ENCODE data around the gene RNF121.

The RNF121 gene

DNA sequence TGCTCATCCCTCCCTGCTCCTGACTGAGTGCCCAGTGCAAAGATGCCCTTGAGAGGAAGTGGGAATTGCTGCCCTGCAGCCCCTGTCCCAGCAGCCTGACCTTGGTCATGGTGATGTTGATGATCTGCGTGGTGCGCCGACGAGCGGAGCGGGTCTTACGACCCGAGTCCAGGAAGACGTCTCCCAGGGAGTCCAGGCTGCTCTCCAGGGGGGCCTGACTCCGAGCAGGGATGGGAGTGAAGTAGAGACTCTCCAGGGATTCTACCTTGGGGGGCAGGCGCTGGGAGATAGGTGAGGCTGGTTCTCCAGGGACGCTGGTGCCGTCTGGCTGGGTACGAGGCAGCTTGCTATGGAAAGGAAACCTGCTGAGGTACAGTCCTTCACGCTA, 78.2 kb downstream of the RNF121 start:
- no peak for DNase-seq

DNA sequence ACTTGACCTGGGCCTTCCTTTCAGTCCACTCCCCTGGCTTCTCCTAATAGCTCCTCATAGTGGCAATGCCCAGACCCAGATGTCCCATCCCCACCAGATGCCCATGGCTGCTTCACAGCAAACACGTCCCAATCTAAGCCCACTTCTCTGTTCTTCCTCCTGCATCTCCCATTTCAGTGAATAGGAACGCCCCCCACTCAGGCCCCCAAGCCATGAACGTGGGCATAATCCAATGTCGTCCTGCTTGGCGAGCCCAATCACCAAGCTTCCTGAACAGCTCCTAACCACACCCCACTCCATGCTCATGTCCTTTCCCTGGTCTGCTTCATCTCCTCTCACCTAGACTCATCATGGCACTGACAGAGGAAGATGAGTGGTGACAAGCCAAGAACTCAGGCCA, 78.7 kb downstream of the RNF121 start:
- DNase-seq = no peak

DNA sequence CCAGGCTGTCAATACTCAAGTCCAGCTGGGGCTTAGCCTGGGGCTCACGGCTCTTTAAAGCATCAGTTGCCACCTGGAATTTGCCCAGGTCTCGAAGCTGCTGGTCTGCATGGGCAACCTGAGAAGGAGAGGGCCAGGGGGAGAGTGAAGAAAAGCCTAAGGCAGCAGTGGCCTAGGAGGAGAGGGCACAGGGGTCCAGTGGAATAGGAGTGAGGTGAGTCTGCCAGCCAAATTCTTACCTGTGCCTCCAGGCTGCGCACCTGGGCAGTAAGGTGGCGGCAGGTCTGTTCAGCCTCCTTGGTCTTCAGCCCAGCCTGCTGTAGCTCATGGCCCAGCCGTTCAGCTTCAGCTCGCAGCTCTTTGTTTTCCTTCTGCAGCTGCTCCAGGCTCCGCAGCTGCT, 79.9 kb downstream of the RNF121 start:
- no peak for DNase-seq

DNA sequence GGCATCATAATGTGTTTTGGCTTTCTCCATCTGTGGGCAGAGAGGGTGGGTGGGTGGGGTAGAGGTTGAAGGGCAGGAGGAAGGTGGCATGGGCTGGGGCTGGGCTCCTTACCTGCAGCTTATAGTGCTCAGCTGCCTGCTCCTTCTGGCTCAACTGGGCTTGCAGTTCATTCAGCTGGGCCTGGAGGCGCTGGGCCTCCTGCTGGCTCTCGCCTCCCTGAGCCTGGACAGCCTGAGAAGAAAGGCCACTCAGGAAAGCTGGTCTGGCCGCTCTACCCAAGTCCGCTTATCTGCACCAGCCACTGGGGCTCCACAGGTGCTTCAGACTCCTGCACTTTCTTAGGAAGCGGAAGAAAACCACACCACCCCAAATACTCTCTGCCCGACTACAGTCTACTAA, 80.3 kb downstream of the RNF121 start:
- DNase-seq = no peak

DNA sequence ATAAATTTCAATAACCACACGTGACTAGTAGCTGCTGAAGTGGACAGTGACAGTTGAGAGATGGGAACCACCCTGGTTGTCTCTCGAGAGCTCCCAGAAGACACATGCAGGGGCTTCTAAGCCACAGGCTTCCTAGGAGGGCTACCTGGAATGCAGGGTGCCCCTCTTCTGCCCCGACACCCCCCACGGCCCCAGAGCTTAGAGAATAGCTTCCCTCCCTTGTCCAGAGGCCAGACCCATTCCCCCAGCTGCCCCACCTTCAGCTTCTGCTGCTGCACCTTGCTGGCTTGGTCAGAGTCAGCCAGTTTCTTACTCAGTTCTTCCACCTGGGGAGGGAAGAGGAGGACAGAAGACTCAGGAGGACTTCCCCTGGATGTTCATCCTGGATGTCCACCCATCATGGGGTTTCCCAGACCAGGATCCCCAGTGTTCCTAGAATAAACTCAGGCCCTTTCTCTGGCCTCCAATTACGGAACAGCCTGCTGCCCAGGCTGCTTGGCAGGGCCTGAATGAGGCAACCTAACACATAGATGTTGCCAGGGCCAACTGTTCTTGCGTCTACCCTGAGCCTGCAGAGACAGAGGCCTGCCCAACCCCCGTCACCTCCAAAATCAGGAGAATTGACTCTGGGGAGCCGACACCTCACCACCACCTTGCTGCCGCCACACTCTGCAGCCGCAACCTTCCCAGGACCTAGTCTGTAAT, 81.8 kb downstream of the RNF121 start:
- peak in 1 of 2 donors; percentile 21 for DNase-seq

DNA sequence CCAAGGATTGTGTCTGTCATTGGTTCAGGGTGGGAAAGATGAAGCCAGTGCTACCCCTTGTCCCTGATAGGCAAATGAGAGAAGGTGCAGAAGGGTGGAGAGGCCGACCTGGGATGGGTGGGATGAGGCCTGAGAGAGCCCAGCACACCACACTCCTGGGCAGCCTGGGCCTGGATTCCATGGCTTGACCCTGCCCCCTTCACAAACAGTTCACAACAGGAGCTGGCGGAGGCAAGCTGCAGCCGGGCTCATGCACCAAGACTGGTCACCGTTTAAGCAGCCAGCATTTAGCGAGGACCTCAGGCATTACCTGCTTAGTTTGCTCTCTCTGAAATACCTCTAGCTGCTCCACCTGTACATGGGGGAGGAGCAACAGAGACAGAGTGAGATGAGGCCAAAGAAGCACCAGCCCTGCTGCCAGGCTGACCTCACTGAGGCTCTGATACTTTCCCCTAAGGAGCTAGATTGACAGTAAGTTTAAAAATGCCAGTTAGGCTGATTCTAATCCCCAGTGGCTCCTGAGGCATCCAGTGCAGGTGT, 83.3 kb downstream of the RNF121 start:
- no peak for DNase-seq

DNA sequence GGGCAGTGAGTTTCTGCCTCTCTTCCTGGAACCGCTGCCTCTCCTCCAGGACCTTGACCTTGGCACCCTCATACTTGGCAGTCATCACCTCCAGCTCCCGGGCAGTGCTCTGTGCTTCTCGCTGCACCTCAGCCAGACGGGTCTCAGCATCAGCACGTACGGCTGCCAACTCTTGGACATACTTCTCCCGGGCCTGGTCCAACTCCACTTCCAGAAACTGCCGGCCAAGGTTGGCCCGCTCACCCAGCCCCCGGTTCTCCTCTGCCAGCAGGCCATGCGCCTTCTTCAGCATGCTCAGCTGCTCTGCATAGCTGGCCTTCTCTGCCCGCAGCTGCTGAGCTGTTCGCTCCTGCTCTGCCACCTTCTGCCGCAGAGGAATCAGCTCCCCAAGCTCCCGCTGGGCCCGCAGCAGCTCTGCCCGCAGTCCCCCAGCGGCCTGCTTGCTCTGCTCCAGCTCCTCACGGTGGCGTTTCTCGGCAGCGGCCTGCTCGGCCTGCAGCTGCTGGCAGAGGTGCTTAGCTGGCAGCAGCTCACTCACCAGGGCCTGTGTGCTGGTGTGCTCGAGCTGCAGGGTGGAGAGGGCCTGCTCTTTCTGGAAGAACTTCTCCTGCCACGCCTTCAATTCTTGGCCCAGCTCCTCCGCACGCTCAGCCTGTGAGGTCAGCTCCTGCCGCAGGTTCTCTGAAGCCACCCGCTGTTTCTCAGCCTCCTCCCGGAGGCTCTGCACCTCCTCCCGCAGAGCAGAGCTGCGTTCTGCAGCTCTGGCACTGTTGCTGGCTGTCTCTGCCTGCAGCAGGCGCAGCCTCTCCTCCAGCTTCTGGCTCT, 84.3 kb downstream of the RNF121 start:
- peak; percentile 52 to 76 for DNase-seq

DNA sequence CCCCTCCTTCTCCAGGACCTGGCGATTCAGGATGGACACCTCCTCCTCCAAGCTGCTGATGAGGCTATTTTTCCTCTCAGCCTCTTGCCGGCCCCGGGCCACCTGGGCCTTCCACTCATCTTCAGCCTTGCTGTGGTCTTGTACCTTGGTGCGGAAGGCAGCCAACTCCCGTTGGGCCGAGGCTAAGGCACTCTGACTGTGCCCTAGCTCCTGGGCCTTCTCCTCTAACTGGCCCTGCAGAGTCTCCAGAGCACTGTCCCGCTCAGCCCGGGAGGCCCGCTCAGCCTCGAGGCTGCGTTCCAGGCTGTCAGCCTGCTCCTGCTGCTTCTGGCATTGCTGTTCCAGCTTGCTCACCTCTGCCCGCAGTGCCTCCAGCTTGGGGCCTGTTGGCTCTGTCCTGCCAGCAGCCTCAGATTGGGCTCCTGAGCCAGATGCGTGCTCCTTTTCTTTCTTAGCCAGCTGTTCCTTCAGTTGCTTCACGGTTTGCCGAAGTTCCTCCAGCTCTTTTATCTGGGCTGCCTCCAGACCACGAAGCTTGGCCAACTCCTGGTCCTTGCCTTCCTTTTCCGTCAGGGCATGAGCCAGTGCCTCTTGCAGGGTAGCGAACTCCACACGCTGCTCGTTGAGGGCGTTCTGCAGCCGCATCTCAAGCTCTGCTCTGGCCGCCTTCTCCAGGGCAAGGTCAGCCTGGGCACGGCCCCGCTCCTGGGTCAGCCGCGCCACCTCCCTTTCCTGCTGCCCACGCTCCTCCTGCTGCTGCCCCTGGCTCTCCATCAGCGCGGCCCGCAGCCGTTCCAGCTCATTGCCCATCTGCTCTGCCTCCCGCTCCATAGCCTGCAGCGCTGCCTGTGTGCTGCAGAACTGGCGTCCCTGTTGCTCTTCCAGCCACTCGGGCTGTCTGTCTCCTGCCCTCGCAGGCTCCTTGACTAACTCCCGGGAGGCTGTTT, 85.2 kb downstream of the RNF121 start:
- DNase-seq = no peak

DNA sequence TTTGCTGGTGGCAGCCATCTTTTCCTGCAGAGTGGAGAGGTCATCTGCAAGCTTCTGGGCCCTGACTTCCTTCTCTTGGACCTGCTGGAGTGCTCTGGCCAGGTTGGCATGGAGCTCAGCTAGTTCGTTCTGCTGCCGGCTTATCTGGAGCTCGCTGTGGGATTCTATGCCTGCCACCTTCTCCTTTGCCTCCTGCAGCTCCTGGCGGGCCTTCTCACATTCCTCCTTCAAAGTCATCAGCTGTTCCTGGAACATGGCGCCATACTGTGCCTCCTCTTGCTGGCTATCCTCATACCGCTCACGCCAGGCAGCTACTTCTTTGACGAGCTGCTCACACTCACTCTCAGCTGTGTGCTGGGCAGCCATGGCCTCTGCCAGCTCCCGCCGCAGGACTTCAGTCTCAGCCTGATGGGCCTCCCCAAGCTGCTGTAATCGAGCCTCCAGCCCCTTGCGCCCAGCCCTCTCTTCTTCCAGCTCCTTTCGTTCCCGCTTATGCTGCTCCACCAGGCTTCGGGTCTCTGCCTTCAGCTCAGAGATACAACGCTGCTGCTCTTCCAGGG, 86.0 kb downstream of the RNF121 start:
- no peak for DNase-seq

DNA sequence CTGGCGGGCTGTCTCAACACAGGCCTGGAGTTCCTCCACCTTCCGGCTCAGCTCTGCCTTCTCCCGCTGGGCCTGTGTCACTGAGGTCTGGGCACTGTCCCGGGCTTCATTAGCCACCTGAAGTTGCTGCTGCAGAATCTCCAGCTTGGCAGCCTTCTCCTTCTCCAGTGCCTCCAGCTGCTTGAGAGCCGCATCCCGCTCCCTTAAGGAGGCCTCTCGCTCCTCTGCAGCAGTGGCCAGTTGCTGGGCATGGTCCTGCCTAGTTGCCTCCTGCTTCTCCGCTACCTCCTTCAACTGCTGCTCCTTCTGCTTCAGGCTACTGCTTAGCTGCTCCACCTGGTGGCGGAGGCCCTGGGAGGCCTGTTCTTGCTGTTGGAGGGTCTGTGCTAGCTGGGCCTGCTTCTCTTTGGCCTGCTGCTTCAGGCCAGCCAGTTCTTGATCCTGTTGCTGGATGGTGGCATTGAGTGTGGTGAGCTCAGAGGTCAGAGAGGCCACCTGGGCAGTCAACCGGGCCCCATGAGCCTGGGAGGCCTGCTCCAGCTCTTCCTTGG, 86.7 kb downstream of the RNF121 start:
- DNase-seq = no peak

DNA sequence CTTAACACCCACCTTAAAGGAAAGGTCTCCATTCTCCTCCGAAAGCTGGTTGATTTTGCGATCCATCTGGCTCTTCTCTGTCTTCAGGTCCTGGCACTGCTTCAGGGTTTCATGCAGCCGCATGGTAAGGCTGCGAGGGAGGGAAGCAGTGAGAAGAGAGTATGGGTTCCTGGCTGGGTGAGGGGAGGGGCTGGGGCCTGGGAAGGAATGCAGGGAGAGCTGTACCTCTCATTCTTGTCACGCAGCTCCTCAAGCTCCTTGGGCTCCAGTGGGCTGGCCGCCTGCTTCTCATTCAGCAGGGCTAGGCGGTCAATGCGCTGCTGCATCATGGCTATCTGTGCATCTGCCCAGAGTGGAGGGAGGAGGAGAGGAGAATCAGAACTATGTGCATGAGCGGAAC, 89.3 kb downstream of the RNF121 start:
- DNase-seq = no peak

DNA sequence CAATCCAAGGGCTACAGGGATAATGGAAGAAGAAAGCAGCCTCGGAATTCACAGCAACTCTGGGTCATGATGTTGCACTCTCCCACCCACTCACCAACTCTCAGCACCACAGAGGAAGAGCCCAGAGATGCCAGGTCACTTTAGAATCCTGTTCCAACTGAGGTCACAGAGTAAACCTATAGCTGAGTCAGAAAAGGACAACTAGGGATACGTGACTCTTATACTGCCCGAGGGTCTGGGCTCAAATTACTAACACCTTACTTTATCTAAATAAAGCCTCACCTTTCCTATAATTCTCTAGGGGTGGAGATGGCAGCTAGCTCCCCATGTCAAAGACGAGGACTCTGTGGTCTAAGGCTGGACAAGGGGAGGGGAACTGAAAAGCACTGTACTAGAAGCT, 94.5 kb downstream of the RNF121 start:
- DNase-seq = no peak

DNA sequence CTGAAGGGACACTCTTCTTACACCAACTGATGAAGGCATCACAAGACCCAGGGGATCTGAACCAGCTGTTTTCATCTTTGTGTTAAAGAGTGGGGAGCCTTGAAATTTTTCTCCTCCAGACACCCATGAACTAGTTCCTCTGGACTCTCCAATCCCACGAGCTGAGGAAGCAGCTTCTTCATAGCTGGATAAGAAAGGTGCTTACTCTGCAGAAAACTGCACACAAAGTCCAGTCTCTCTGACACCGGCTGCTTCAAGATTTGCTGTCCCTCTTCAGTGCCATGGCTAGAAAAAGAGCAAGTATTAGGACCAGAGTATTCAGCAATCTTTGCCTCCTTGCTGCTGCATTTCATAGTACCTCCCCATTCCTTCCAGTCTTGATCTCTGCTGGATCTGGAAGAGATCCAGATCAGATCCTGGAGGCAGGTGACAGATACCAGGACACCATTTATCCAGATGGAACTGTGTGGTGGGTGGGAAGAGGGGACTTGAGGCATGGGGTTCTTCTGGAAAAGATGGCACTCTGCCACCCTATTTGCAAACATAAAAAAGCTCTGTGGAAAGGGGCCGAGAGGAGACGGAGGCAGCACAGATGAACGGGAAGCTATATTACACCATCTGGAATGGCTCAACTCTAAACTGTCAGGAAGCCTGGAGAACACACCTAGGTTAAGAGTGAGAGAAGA, 95.4 kb downstream of the RNF121 start:
- DNase-seq = no peak

DNA sequence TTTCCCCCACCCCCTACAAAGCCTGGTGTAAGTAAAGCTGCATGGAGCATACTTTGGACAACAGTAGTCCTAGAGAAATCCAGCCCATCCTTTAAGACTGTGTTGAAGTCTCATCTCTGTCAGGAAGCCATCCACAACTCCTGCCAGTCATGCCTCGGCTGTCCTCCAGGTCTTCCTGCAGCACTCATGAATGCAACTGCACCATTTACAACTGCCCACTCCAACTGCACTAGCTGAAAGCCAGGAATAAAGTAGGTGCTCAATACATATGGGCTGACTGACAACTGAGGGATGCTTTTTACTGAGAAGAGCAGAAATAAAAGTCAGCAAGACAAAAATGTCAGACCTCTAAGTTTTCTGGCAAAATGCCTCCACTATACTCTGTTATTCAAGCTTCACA, 97.2 kb downstream of the RNF121 start:
- DNase-seq = no peak

DNA sequence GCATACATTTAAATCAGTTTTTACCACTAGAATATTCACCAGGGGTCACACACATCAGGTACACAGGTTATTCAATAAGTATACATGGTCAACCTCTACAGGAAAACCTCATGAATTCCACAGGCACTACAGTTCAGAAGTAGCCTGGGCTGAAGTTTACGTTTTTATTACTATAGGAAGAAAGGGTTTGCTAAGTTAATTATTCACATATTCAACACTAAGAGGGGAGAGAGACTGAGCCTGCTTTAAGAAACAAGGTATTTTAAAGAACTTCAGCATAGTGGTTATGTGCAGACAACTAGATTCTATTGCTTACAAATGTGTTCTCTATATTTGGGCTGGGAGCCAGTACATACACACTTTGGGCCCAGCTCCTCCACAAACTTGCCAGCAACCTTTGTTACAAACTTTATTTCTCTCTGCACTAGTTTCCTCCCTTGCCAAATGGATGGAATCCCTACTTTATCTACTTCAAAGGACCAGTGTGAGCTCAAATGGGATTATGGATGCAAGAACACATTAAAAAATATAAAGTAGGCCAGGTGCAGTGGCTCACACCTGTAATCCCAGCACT, 101.7 kb downstream of the RNF121 start:
- DNase-seq = no peak

DNA sequence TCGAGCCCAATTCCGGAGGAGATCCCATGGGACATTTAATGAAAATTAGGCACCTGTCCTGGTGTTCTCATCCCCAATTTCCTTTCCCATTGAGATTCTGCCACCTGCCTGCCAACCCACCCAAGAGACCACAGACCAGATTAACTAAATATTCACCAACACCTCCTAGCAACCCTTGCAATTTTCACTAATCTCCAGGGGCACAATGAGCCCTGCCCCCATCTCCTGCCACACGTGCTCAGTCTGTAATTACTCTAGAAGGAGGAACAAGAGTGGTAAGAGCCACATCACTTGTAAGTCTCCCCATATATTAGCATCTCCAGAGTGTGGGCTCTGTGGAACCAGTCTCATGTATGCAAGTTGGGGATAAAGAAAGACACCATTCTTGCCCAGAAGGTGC, 107.8 kb downstream of the RNF121 start:
- DNase-seq = no peak

DNA sequence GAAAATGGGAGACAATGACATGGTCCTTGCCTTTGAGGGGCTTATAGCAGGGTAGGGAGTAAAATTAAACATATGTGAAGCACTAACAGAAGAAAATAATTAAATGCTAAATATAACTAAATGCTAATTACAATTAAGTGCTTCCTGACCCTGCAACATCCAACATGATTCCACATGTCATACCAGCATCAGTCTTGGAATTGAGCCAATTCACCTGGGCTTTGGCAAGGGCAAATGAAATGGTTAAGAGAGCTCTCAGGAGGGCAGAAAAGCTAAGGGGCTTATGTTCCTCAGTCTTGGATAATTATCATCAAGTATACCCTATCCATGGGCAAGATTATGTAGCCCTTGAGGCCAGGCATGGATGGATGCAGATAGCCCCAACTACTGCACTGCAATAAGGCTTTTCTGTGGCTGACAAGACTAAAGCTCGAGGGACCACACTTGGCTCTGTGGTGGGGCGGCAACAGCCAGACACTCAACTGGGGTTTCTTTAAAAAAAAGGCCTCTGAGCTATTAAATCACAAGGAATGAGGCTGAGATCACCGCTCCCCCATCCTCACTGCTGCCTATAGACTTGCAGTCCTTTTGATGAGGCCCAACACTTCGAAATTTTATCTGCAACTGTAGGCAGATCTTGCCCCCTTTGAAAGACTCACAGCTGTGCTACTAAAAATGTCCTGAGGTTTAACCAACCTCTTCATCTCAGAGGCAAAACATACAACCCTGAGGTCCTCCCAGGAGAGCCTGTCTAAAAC, 108.9 kb downstream of the RNF121 start:
- no peak for DNase-seq

DNA sequence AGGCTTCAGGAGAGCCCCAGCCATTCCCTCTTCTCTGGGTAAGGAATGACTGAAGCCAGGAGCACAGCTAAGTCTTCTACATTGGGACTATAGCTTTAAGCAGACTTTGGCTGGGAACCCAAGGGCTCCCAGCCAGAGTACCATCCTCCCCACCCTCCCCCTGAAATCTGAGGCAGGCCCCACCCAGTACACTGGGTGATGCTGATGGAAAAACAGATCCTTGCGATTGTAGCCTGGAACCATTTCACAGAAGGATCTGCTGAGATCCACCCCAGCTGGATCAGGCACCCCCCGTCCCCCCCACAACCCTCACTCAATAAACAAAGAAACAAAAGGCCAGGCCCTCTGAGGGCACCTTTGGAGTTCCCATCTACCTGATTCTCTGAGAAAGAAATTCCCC, 109.6 kb downstream of the RNF121 start:
- DNase-seq = peak; percentile 69 to 71

DNA sequence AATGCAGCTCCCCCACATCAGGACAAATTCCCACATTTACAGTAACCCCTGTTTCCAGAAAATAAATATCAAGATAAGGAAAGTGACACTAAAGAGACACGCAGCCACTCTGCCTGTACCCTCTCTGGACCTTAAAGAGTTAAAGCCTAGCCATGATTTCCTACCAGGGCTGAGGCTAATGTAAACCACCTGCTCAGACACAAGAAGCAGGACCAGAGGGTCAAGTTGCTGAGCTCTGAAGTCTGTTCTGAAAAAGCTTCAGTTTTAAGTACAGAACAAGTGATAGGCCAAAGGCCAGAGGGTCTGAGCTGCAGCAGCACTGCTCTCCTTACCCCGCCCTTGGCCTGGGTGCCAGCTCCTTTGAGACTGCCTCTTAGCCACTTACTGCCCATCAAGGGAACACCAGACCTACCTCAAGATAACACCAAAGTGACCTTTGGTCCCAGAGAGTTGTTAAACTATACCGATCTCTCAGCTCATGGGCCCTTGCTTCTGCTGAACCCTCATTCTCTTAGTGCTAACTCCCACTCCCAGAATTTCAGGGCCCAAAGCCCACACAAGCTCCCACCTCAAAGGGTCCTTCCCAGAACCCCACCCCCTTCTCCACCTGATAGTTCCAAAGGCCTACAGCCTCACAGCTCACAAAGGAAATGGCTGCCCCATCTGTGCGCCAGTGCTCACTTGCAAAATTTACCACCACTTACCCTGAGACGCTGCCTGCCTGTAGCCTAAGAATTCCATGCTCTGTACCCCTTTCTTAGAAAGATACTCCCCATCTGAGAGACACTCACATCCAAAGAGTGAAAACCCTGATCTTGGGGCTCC, 110.4 kb downstream of the RNF121 start:
- DNase-seq = no peak
